Measurements from ENCODE around the gene AK5.

AK5 gene

DNA sequence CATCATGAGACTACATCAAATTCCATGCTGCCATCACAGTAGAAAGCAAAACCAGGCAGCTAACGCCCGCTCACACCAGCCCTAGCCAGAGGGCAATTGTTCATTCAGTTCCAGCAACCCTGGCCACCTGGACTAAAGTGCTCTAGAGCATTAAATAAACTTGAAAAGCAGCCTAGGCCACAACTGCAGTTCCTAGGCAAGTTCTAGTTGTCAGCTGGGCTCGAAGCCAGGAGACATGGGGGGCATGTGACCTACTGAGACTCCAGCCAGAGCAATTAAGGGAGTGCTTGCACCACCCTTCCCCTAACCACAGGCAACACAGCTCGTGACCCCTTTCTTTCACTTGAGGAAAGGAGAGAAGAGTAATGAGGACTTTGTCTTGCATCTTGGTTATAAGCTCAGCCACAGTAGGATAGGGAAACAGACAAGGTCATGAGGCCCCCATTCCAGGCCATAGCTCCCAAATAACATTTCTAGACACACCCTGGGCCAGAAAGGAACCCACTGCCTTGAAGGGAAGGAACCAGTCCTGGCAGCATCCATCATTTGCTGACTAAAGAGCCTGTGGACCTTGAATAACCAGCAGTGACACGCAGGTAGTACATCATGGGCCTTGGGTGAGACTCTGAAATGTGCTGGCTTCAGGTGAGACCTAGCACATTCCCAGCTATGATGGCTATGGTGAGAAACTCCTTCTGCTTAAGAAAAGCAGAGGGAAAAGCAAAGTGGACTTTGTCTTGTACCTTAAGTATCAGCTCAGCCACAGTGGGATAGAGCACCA lies 323.6 kb downstream of the AK5 start:
- TF ChIP-seq, protein P1, sequence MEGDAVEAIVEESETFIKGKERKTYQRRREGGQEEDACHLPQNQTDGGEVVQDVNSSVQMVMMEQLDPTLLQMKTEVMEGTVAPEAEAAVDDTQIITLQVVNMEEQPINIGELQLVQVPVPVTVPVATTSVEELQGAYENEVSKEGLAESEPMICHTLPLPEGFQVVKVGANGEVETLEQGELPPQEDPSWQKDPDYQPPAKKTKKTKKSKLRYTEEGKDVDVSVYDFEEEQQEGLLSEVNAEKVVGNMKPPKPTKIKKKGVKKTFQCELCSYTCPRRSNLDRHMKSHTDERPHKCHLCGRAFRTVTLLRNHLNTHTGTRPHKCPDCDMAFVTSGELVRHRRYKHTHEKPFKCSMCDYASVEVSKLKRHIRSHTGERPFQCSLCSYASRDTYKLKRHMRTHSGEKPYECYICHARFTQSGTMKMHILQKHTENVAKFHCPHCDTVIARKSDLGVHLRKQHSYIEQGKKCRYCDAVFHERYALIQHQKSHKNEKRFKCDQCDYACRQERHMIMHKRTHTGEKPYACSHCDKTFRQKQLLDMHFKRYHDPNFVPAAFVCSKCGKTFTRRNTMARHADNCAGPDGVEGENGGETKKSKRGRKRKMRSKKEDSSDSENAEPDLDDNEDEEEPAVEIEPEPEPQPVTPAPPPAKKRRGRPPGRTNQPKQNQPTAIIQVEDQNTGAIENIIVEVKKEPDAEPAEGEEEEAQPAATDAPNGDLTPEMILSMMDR (IDR thresholded peaks at IDR 0.05; ENCODE audit: extremely low read depth, insufficient read depth, missing control alignments): no peak
- in situ Hi-C loops (cut with MboI; ENCODE audit: low pct_unique_long_range_greater_than_20kb, low sequenced_read_pairs, unreplicated experiment): no loop called here
- DNase-seq (ENCODE audit: low spot score): no peak

- TF ChIP-seq, protein P1 (IDR thresholded peaks at IDR 0.05; ENCODE audit: extremely low read depth, insufficient read depth, missing control alignments): no peak
- DNase-seq (ENCODE audit: low spot score): no peak
- in situ Hi-C loops (cut with MboI; ENCODE audit: low pct_unique_long_range_greater_than_20kb, low sequenced_read_pairs, unreplicated experiment): no loop called here
Measured at GRCh38 chr1:77608893-77609292, 327.1 kb downstream of the AK5 start.
